PC-9 (cell line): ENCODE results near the gene ENPP6. TPM values are rescaled to one million over a fixed set of nuclear protein-coding genes. Genes with fewer than 3 reads are reported as not detected.

Source experiments
- BruUV-seq: library from RNA; stranded (reverse); fragments of 400-500 nt; replicated peaks from 2 replicates; lab custom pipeline; 2021; lab: Mats Ljungman, UMichigan
- CTCF ChIA-PET: fragments of 300-600 bp; sonication (Branson Sonifier 250); formaldehyde crosslinking; loops from one replicate; lab custom pipeline; 2022; ENCODE audit warnings: antibody characterized with exemption; lab: Charles Lee
- POLR2A ChIA-PET: fragments of 300-600 bp; sonication (Branson Sonifier 250); formaldehyde crosslinking; loops from one replicate; lab custom pipeline; 2022; ENCODE audit warnings: antibody characterized with exemption; ENCODE audit not compliant: unreplicated experiment; lab: Charles Lee
- DNase-seq, 2 experiments: peaks; one replicate each; pipeline versions ENCODE4 v3.0.0 to v3.0.0-alpha.2; 2015 to 2022; ENCODE audit warnings: mixed read lengths in 1 of 2
- H2AFZ ChIP-seq: fragments of 200-600 bp; sonication (generic); 2 replicates; pipeline ENCODE4 v1.8.1; 2017; ENCODE audit warnings: antibody characterized with exemption
- H3F3A ChIP-seq: fragments of 200-600 bp; sonication (generic); 2 replicates; pipeline ENCODE4 v1.8.1; 2017; ENCODE audit warnings: antibody characterized with exemption, mild to moderate bottlenecking, low read depth; ENCODE audit not compliant: insufficient read depth
- H3K27ac ChIP-seq: fragments of 200-600 bp; sonication (generic); 2 replicates; pipeline ENCODE4 v1.6.1; 2016; ENCODE audit warnings: mixed run types
- H3K27me3 ChIP-seq: fragments of 200-600 bp; sonication (generic); 2 replicates; pipeline ENCODE4 v1.6.1; 2016; ENCODE audit warnings: low read depth, mixed run types; ENCODE audit not compliant: insufficient read depth
- H3K36me3 ChIP-seq: fragments of 200-600 bp; sonication (generic); 2 replicates; pipeline ENCODE4 v1.6.1; 2016; ENCODE audit warnings: low read depth, mixed run types
- H3K4me1 ChIP-seq: fragments of 200-600 bp; sonication (generic); replicated peaks from 2 replicates; pipeline ENCODE4 v1.6.1; 2016; ENCODE audit warnings: mixed run types; ENCODE audit not compliant: insufficient read depth
- H3K4me2 ChIP-seq: fragments of 200-600 bp; sonication (generic); 2 replicates; pipeline ENCODE4 v1.6.1; 2017; ENCODE audit warnings: mixed run types
- H3K4me3 ChIP-seq: fragments of 200-600 bp; sonication (generic); 2 replicates; pipeline ENCODE4 v1.6.1; 2016; ENCODE audit warnings: mixed run types
- H3K79me2 ChIP-seq: fragments of 200-600 bp; sonication (generic); 2 replicates; pipeline ENCODE4 v1.6.1; 2017; ENCODE audit warnings: low read depth, mixed run types
- H3K9me2 ChIP-seq: fragments of 200-600 bp; sonication (generic); 2 replicates; pipeline ENCODE4 v1.8.1; 2017; ENCODE audit warnings: mild to moderate bottlenecking; ENCODE audit not compliant: insufficient read depth
- H3K9me3 ChIP-seq: fragments of 200-600 bp; sonication (generic); 2 replicates; pipeline ENCODE4 v1.8.1; 2016; ENCODE audit warnings: low read depth; ENCODE audit not compliant: insufficient read depth
- H4K20me1 ChIP-seq: fragments of 200-600 bp; sonication (generic); 2 replicates; pipeline ENCODE4 v1.8.1; 2017; ENCODE audit not compliant: insufficient read depth
- EZH2 ChIP-seq: fragments of 200-600 bp; sonication (generic); IDR thresholded peaks from 2 replicates; pipeline ENCODE4 v1.8.0; 2017; ENCODE audit warnings: antibody characterized with exemption, low read depth
- intact Hi-C: fragments of 100-400 bp; cut with micrococcal nuclease; formaldehyde crosslinking; loops from one replicate; pipeline ENCODE4 v1.10.0; 2022; ENCODE audit not compliant: unreplicated experiment
- total RNA-seq: library from RNA; stranded (reverse); gene quantifications from 2 replicates; pipeline ENCODE4 v1.2.3, GENCODE V29; 2021
- TF ChIP-seq, protein P1 (sequence below): fragments of 200-600 bp; sonication (generic); conservative IDR thresholded peaks from 2 replicates; pipeline ENCODE4 v1.6.1; 2017; ENCODE audit warnings: mixed run types, antibody characterized with exemption, mild to moderate bottlenecking, moderate library complexity

Gene ENPP6
- total RNA-seq, 1 experiment from 2014 or later = not detected

DNA sequence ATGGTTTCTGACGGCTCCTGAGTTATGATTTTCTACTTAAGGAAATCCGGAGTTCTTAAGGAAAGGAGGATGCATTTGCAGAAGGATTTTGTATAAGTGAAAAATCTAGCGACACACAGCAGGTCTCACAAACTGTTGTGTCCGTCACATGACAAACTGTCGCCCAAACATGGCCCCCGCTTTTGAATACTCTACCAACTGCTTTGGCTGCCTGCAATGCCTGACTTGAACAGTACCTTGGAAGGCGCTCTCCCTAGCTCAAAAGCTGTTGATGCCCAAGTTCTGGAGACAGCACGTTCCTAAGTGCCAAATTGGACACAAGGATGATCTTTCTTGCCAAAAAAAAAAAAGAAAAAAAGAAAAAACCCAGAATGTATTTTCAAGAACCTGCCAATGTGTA is 103.2 kb downstream of the ENPP6 start:
- Histone ChIP-seq H2AFZ (no peak overlapping the region), H3K9me2 (no peaks in the 10 kb centered on the region), H3K4me2 (no peak overlapping the region), H3K4me3 (no peak overlapping the region), H3K27me3 (peaks cover 42% of the 10 kb centered on the region), H3K4me1 (no peaks in the 10 kb centered on the region), H3F3A (no peaks in the 10 kb centered on the region), H3K36me3 (no peaks in the 10 kb centered on the region), H3K9me3 (no peaks in the 10 kb centered on the region), H3K79me2 (no peaks in the 10 kb centered on the region), H3K27ac (no peak overlapping the region), H4K20me1 (no peaks in the 10 kb centered on the region)
- ChIA-PET POLR2A (no interaction called here), CTCF (interaction anchor here (0.6 kb wide), 1 partner anchor 1071 kb away, joined by 4 read pairs; no protein-coding TSS in a partner anchor)
- no peak for TF ChIP-seq EZH2
- DNase-seq = no peak
- intact Hi-C loops = no loop called here
- no TSS peak for BruUV-seq

DNA sequence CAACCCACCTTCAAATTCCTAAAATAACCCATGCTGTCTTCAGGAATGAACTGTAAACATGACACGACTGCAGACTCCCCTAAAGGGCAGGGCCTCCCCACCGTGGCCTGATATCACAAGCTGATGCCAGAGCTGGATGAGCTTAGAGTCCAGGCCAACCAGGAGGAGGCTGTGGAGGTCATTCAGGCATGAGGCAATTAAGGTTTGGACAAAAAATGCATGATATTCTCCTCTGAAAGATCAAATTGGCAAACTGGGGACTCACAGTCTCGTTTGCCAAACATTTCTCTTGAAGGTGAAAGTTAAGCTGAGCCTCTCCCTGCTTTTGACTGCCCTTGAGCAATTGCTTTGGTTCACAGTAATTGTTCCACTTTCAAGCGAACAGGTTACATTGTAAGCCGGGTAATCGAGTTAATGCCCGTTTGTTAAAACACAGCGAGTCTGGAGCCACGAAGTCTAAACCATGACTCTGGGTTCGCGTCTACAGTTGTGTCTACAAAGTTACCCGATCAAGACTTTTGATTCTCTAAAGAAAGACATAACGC is 105.6 kb downstream of the ENPP6 start:
- Histone ChIP-seq H3K27me3 (peaks cover 41% of the 10 kb centered on the region), H3K4me2 (no peak overlapping the region), H4K20me1 (no peaks in the 10 kb centered on the region), H3K4me3 (no peak overlapping the region), H3K9me2 (no peaks in the 10 kb centered on the region), H3K79me2 (no peaks in the 10 kb centered on the region), H3K9me3 (no peaks in the 10 kb centered on the region), H3K4me1 (no peaks in the 10 kb centered on the region), H3K36me3 (no peaks in the 10 kb centered on the region), H3F3A (no peaks in the 10 kb centered on the region), H3K27ac (no peak overlapping the region), H2AFZ (no peak overlapping the region)
- BruUV-seq = no TSS peak
- intact Hi-C loops = no loop called here
- POLR2A ChIA-PET = no interaction called here
- DNase-seq = no peak
- CTCF ChIA-PET = no interaction called here
- TF ChIP-seq, protein P1, sequence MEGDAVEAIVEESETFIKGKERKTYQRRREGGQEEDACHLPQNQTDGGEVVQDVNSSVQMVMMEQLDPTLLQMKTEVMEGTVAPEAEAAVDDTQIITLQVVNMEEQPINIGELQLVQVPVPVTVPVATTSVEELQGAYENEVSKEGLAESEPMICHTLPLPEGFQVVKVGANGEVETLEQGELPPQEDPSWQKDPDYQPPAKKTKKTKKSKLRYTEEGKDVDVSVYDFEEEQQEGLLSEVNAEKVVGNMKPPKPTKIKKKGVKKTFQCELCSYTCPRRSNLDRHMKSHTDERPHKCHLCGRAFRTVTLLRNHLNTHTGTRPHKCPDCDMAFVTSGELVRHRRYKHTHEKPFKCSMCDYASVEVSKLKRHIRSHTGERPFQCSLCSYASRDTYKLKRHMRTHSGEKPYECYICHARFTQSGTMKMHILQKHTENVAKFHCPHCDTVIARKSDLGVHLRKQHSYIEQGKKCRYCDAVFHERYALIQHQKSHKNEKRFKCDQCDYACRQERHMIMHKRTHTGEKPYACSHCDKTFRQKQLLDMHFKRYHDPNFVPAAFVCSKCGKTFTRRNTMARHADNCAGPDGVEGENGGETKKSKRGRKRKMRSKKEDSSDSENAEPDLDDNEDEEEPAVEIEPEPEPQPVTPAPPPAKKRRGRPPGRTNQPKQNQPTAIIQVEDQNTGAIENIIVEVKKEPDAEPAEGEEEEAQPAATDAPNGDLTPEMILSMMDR = no peak
- no peak for TF ChIP-seq EZH2

DNA sequence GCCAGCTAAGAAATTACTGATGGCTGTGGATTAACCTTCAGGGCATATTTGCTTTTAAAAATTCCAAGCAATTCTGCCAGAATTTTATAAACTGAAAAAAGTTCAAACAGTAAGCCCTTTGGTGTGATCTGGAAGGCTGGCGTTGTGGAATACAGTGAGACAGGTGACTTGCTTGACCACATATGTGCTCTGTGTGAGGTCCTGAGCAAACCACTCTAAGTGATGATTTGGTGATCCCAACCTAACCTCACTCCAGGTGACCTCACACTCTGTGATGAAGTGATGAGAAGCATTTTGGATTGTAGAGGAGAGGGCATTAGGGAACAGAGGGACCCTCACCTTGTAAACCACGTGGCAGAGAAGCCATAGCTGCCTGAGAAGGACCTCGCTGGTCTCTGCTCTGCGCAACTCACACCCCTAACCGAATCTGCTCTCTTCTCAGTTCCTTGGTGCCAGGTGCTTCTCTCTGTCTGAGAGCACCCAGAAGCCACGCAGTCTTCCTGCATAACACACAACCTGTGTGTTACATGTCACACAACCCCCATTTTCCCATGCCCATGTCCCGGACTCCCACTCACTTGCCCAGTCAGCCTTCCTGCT is 106.3 kb downstream of the ENPP6 start:
- no peak for DNase-seq
- Histone ChIP-seq H3K36me3 (no peaks in the 10 kb centered on the region), H2AFZ (no peak overlapping the region), H3K9me3 (no peaks in the 10 kb centered on the region), H3F3A (no peaks in the 10 kb centered on the region), H3K4me1 (no peaks in the 10 kb centered on the region), H3K27ac (no peak overlapping the region), H3K4me3 (no peak overlapping the region), H3K9me2 (no peaks in the 10 kb centered on the region), H3K79me2 (no peaks in the 10 kb centered on the region), H3K27me3 (peaks cover 39% of the 10 kb centered on the region), H3K4me2 (no peak overlapping the region), H4K20me1 (no peaks in the 10 kb centered on the region)
- CTCF ChIA-PET = no interaction called here
- POLR2A ChIA-PET = no interaction called here
- TF ChIP-seq, protein P1 = no peak
- no peak for TF ChIP-seq EZH2
- no TSS peak for BruUV-seq
- intact Hi-C loops = no loop called here
